ENCODE data around the gene KIF22.
A peak's percentile ranks its signal among the peaks of the same experiment; 100 is the strongest.

The KIF22 gene

GRCh38 chr16:29840240-29840639 is 49.7 kb downstream of the KIF22 start:
- TF ChIP-seq CTCF (IDR thresholded peaks at IDR 0.05; ENCODE audit: insufficient read depth, low read depth, low read length, missing control alignments) = no peak
- DNase-seq (ENCODE audit: low read depth) = no peak
- no peak overlapping the region for H3K4me3 ChIP-seq (ENCODE audit: low read length)

- no peak overlapping the region for H3K4me3 ChIP-seq (ENCODE audit: low read length)
- no peak for DNase-seq (ENCODE audit: low read depth)
- TF ChIP-seq CTCF (IDR thresholded peaks at IDR 0.05; ENCODE audit: insufficient read depth, low read depth, low read length, missing control alignments) = no peak
Observed at GRCh38 chr16:29841631-29842030, 51.1 kb downstream of the KIF22 start.

GRCh38 chr16:29842732-29843346 is 52.3 kb downstream of the KIF22 start:
- no peak for DNase-seq (ENCODE audit: low read depth)

GRCh38 chr16:29843931-29844330 is 53.4 kb downstream of the KIF22 start:
- DNase-seq (ENCODE audit: low read depth) = no peak
- H3K4me3 ChIP-seq (ENCODE audit: low read length) = no peak overlapping the region
- TF ChIP-seq CTCF (IDR thresholded peaks at IDR 0.05; ENCODE audit: insufficient read depth, low read depth, low read length, missing control alignments) = no peak

More at GRCh38 chr16:29842732-29843346, 52.3 kb downstream of the KIF22 start:
- no peak overlapping the region for H3K4me3 ChIP-seq (ENCODE audit: low read length)
- no peak for TF ChIP-seq CTCF (IDR thresholded peaks at IDR 0.05; ENCODE audit: insufficient read depth, low read depth, low read length, missing control alignments)

GRCh38 chr16:29844575-29845331 is 54.2 kb downstream of the KIF22 start:
- DNase-seq (ENCODE audit: low read depth) = peak; percentile 14
- H3K4me3 ChIP-seq (ENCODE audit: low read length) = no peak overlapping the region
- no peak for TF ChIP-seq CTCF (IDR thresholded peaks at IDR 0.05; ENCODE audit: insufficient read depth, low read depth, low read length, missing control alignments)

GRCh38 chr16:29845656-29846055 is 55.1 kb downstream of the KIF22 start:
- no peak for DNase-seq (ENCODE audit: low read depth)
- TF ChIP-seq CTCF (IDR thresholded peaks at IDR 0.05; ENCODE audit: insufficient read depth, low read depth, low read length, missing control alignments) = no peak
- H3K4me3 ChIP-seq (ENCODE audit: low read length) = no peak overlapping the region
